Uterus (tissue), 4 donors: ENCODE data around the gene TMEM151A. TPM values are rescaled to one million over a fixed set of nuclear protein-coding genes. Genes with fewer than 3 reads are reported as not detected.

ENCODE experiments used
- DNase-seq, 2 donors: peaks; one replicate each; pipeline ENCODE4 v3.0.0-alpha.2; 2019 to 2020
- H3K27ac ChIP-seq, 2 donors: fragments of 200-600 bp; sonication (generic); 1 replicate in 1 of 2; 2 replicates in 1 of 2; pipeline ENCODE4 v1.5.1; 2016 to 2018
- H3K27me3 ChIP-seq, 2 donors: fragments of 200-600 bp; sonication (generic); one replicate each; pipeline ENCODE4 v1.5.1; 2018 to 2019; ENCODE audit warnings: control low read depth in 1 of 2
- H3K36me3 ChIP-seq, 2 donors: fragments of 200-600 bp; sonication (generic); one replicate each; pipeline ENCODE4 v1.5.1; 2019; ENCODE audit warnings: control low read depth in 1 of 2
- H3K4me1 ChIP-seq, 2 donors: fragments of 200-600 bp; sonication (generic); one replicate each; pipeline ENCODE4 v1.5.1; 2018 to 2019; ENCODE audit warnings: control low read depth in 1 of 2
- H3K4me3 ChIP-seq, 2 donors: fragments of 200-600 bp; sonication (generic); 1 replicate in 1 of 2; 2 replicates in 1 of 2; pipeline ENCODE4 v1.5.1; 2018 to 2019; ENCODE audit warnings: mild to moderate bottlenecking in 1 of 2
- H3K9me3 ChIP-seq, 2 donors: fragments of 200-600 bp; sonication (generic); one replicate each; pipeline ENCODE4 v1.5.1; 2019; ENCODE audit warnings: control low read depth in 1 of 2
- CTCF ChIP-seq, 4 experiments: fragments of 200-600 bp in 2 of 4; fragments of 450-650 bp in 2 of 4; sonication (generic) in 2 of 4; IDR thresholded peaks; one replicate each; pipeline ENCODE4 v1.5.1; 2016 to 2019; ENCODE audit warnings: antibody characterized with exemption in 4 of 4, mild to moderate bottlenecking in 2 of 4, moderate library complexity in 1 of 4
- POLR2A ChIP-seq, 2 donors: fragments of 450-650 bp; IDR thresholded peaks; one replicate each; pipeline ENCODE4 v1.6.1; 2016; ENCODE audit warnings: antibody characterized with exemption in 2 of 2, mild to moderate bottlenecking in 1 of 2, moderate library complexity in 1 of 2
- intact Hi-C: fragments of 100-400 bp; cut with DNase I; formaldehyde crosslinking; loops from one replicate; pipeline ENCODE4 v1.15.1; 2023; ENCODE audit warnings: low total_unique reads
- total RNA-seq, 4 donors: library from RNA; depleted of rRNA in 3 of 4; stranded (reverse); fragments of >200 nt in 3 of 4; gene quantifications; one replicate each; pipeline versions ENCODE4 v1.1.0 to v1.2.4, GENCODE V29; 2014 to 2023
- donor health status: DM: yes; HTN: yes; CAD: no.

The TMEM151A gene
- total RNA-seq, 4 donors from 2014 or later = 0.27 TPM; not detected in 3

GRCh38 chr11:66339162-66339675 is 47.5 kb downstream of the TMEM151A start:
- H3K4me1 ChIP-seq = peaks cover 3 to 12% of the 10 kb centered on the region in 2 donors
- H3K36me3 ChIP-seq = no peaks in the 10 kb centered on the region
- TF ChIP-seq CTCF (IDR thresholded peaks at IDR 0.05) = no peak
- no peak for TF ChIP-seq POLR2A (IDR thresholded peaks at IDR 0.05)
- no peaks in the 10 kb centered on the region for H3K27me3 ChIP-seq
- intact Hi-C loops = no loop called here
- H3K27ac ChIP-seq = no peak overlapping the region
- H3K4me3 ChIP-seq = no peak overlapping the region
- H3K9me3 ChIP-seq = no peaks in the 10 kb centered on the region
- no peak for DNase-seq

GRCh38 chr11:66339686-66340483 is 48.2 kb downstream of the TMEM151A start:
- Histone ChIP-seq H3K27ac (no peak overlapping the region), H3K4me3 (no peak overlapping the region), H3K9me3 (no peaks in the 10 kb centered on the region), H3K4me1 (peaks cover 3 to 12% of the 10 kb centered on the region in 2 donors), H3K27me3 (no peaks in the 10 kb centered on the region), H3K36me3 (no peaks in the 10 kb centered on the region)
- intact Hi-C loops = no loop called here
- no peak for DNase-seq
- no peak for TF ChIP-seq POLR2A (IDR thresholded peaks at IDR 0.05)
- TF ChIP-seq CTCF (IDR thresholded peaks at IDR 0.05) = no peak

DNA sequence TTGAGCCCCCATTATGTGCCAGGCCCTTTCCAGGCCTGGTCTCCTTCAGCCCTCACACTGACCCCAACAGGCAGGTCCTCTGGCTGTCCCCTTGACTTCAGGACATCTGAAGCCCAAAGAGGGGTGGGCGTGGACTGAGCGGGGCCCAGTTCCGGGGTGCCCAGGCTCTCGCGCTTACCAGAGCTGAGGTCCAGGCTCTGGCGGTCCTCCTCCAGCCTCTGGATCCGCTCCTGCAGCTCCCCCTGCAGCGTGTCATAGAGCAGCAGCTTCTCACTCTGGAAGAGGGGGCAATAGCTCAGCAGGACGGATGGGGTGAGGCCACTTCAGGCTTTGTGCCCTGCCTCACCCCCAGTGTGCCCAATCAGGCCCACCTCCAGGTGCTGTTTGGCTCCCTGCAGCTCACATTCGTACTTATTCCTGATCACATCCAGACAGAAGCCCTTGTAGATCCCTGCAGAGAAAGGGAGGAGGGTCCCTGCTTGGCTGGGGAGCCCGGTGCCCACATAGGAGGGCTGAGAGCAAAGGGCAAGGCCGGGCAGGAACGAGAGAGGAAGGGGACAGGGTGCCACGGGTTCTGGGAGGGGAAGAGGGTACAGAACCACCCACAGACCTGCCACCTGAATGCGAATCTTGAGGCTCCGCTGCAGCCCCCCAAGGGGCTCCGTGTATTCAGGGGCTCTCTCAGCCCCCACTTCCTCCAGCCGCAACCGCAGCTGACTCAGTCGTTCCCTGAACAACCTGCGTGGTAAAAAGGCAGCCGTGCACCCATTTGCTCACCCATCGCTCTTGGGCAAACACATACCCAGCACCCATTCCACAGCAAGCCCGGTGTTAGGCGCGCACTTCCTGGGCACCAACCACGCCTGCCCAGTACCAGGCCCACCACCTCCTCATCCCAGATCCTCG is 49.2 kb downstream of the TMEM151A start:
- no peaks in the 10 kb centered on the region for H3K36me3 ChIP-seq
- intact Hi-C loops = no loop called here
- TF ChIP-seq CTCF (IDR thresholded peaks at IDR 0.05) = no peak
- no peak for TF ChIP-seq POLR2A (IDR thresholded peaks at IDR 0.05)

DNA sequence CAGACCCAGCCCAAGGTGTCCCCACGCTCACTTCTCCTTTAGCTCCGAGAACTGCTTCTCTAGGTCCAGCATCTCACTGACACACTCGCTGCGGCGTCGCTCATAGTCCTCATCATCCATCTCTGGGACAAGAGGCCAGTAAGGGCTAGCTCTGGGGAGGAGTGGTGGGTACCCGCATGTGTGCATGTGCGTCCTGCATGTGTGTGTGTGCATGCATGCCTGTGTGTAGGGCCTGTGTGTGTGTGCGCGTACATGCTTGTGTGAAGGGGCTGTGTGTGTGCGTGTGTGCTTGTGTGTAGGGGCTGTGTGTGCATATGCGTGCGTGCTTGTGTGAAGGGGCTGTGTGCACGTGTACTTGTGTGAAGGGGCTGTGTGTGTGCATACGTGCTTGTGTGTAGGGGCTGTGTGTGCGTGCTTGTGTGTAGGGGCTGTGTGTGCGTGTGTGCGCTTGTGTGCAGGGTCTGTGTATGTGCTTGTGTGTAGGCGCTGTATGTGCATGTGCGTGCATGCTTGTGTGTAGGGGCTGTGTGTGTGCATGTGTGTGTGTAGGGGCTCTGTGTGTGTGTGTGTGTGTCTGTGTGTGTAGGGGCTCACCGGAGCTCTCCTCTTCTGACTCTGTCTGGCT is 49.9 kb downstream of the TMEM151A start:
- peaks cover 12% of the 10 kb centered on the region in 2 donors for H3K4me1 ChIP-seq
- no peak overlapping the region for H3K27ac ChIP-seq
- no peaks in the 10 kb centered on the region for H3K36me3 ChIP-seq
- no peaks in the 10 kb centered on the region for H3K27me3 ChIP-seq
- DNase-seq = no peak
- no peak overlapping the region for H3K4me3 ChIP-seq
- H3K9me3 ChIP-seq = no peaks in the 10 kb centered on the region
- TF ChIP-seq POLR2A (IDR thresholded peaks at IDR 0.05) = no peak
- no peak for TF ChIP-seq CTCF (IDR thresholded peaks at IDR 0.05)
- intact Hi-C loops = no loop called here

More for the DNA sequence above, 49.2 kb downstream of the TMEM151A start:
- H3K27ac ChIP-seq = no peak overlapping the region
- no peak for DNase-seq
- H3K4me3 ChIP-seq = no peak overlapping the region
- no peaks in the 10 kb centered on the region for H3K27me3 ChIP-seq
- H3K9me3 ChIP-seq = no peaks in the 10 kb centered on the region
- peaks cover 5% of the 10 kb centered on the region in 2 donors for H3K4me1 ChIP-seq
